Glomerular visceral epithelial cell (primary cell): ENCODE data around the gene SNAI3.

Experiments
- DNase-seq: peaks from one replicate; pipeline ENCODE4 v3.0.0-alpha.2; 2016; ENCODE audit errors: extremely low spot score

SNAI3 gene

GRCh38 chr16:88705801-88706228, 19.5 kb upstream of the SNAI3 start:
- DNase-seq, result no peak

DNA sequence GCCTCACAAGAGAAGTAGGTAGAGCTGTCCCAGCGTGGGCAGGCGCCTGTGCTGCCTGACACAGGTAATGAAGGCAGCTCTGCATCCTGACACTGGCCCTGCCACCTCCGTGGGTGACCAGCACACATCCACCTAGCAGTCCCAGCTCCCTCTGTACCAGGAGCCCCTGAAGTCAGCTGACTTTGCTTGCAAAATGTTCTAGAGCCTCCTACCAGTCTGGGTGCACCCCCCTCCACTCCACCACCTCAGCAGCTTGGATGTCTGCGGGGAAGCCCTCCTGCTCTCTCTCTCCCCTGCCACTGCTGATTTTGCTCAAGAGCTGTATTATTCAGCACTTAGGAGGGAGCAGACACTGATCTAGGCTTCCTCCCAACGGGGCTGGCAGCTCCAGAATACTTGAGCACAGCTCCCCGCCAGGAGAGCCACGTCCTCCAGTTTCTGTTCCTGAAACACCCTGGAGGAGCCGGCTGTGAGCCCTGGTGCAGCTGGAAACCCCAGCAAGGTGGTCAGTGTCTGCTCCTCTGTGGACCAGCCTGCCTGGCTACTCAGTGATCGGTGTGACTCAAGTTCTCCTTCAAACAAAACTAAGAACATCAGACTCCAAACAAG, 18.9 kb upstream of the SNAI3 start:
- no peak for DNase-seq

DNA sequence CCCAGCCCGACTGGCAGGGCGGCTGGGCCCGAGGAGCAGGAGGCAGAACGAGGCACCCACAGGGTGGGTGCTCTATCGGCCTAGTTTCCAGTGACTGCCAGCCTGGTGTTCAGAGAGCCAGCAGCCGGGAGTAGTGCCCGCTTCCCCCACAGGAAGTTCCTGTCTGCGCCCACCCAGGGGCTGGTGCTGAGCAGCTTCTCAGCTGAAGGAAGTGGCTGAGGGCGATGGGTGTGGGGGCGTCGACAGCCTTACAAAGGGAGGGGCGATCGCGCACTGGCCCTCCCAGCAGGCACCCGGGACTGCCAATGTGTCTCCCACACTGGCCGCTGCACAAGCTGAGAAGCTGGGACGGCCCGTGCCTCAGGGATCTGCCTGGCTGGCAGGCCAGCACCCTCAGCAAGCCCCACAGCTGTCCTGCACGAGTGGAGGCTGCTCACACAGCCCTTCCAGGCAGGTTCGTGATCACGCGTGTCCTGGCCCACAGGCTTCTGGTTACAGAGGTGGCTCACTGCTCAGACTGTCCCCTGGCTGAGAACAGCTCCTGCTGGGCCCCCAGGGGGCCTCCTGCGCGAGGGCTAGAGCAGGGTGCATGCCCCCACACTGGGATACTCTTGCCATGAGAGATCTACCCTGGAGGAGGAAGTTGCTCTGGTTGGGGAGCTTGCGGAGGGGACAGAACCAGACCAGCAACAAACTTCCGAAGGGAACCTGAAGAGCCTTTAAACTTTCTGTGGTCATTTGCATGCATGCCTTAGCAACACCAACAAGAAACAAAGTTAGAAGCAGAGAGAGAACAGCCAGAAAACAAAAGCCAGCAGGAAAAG, 17.4 kb upstream of the SNAI3 start:
- no peak for DNase-seq

DNA sequence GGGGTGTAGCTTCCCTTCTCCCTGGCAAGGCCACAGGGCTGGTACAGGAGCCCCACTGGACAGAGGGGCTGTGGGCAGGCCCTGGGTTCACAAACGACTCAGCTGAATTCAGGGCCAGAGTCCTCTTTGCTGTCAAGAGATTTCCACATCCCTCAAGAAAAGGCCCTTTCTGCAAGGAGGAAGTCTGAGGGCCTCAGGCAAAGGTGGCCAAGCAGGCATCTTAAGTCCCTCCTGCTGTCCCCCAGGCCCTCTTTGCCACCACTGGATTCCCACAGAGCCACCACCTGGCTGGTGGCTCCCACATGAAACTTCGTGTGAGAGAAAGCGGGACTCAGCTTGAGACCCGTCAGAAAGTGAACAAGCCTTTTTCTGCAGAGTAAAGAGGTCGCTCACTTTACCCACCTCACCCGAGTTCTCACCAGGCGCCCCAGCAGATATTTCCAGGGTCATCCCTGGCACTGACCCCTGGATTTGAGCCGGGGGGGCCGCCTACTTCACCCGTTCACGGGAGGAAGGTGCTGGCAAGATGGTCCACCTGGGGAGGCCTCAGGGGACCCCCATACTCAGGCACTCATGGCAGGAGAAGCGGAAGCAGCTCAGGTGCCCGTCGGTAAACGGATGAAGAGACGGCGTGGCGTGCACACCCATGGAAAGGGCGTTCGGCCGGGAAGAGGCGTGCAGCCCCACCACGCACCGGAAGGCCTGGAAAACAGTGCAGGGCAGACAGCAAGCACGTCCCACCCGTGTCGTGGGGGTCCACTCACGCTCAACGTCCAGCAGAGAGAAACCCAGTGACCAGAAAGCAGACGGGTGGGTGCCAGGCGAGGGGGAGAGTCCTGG, 16.3 kb upstream of the SNAI3 start:
- no peak for DNase-seq

DNA sequence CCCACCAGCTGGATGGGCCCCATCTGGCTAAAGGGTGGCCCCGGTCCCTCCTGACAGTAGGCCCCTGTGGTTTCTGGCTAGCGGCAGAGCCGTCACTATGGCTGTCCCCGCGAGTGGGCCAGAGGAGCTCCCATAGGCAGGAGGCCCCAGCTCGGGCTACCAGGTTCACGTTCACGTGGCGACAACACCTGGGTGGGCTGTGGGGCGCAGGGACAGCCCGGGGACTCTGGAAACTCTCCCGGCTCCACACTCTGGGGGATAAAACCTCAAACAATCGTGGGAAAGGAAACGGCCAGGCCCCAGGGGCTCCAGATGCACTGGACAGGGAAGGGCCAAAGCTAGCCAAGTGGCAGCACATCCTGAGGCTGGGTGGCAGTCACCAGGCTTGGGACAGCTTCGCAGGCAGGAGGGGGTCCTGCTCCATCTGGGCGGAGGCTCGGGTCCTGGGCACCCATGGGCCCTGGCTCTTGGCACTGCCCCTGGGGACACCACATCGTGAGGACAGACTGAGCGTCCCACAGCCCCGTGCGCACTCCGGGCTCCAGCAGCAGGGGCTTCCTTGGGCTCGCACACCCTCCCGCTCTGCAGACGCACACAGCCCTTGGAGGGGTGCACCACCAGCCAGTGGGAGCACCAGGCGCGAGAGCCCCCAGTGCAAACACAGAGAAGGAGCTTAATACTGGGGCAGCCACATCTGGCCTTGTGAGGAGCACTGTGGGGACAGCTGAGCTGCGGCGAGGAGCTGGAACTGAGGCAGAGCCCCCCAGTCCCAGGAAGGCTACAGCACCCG, 15.5 kb upstream of the SNAI3 start:
- no peak for DNase-seq

- peak; percentile 85 for DNase-seq
Measured at GRCh38 chr16:88700636-88701482, 14.6 kb upstream of the SNAI3 start.

DNA sequence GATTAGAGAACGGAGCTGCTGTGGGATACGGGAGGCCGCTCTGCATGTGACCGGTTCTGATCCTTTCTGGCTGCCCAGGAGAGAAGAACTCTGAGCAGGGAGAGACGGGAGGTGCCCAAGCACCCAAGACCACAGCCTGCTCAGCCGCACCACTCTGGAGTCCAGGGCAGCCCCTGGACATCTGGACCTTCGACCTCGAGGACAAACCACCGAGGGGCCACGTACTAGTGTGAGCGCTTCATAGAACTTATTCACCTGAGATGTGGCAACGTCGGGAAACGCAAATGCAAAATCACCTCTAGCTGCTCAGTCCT, 14.0 kb upstream of the SNAI3 start:
- DNase-seq, result no peak

DNA sequence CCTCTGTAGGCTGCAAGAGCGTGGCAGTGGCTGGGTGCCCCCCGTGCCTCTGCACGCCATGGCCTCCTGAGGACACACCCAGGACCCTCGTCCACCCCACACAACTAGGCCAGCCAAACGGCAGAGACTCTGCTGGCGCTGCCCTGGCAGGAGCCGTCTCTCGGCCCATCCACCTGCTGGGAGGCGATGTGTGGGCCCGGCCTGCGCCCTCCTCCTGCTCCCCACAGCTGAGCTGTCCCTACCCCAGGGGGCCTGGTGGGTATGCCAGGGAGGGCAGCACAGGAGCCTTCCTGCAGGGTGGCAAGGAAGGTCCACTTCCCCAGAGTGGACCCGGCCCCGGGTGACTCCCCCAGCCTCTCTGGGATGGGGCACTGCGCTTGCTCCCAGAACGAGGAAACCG, 12.9 kb upstream of the SNAI3 start:
- DNase-seq, result no peak

- DNase-seq, result no peak
Measured at GRCh38 chr16:88698646-88699045, 12.3 kb upstream of the SNAI3 start.

- DNase-seq, result no peak
Measured at GRCh38 chr16:88697831-88698615, 11.7 kb upstream of the SNAI3 start.

DNA sequence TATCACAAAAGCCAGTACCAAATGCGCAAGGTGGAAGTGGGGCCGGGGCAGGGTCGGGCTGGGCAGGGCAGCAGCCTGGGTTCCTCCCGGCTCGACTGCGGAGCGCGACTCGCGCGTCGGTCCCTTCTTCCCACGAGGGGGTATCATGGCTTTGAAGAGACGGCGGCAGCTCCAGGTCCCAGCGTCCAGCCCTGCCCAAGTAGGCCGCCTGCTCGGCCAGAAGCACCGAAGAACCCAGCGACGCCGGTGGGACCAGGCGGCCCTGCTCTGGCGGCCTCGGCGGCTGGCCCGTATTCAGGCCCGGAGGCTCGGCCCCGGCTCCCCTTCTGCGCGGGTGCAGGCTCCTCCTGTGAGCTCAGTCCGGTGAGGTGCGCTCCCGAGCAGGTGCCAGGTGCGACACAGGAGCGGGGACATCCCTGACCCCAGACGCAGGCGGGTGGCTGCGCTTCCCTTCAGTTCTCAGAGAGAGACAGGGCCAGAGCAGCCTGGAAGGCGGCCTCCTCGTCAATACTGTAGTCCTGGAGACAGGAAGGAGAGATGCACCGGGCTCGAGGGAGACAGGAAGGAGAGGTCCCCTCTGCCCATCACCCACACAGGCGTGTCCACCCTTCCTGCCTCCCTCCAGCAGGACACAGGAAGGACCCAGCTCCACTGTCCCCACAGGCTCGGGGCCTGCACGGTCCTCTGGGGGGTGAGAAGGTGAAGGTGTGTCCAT, 11.0 kb upstream of the SNAI3 start:
- no peak for DNase-seq

GRCh38 chr16:88696441-88696840, 10.1 kb upstream of the SNAI3 start:
- DNase-seq, result no peak

GRCh38 chr16:88695753-88696152, 9.4 kb upstream of the SNAI3 start:
- DNase-seq, result no peak

- DNase-seq, result no peak
Measured at GRCh38 chr16:88695218-88695617, 8.9 kb upstream of the SNAI3 start.

- no peak for DNase-seq
Measured at GRCh38 chr16:88694221-88695087, 8.1 kb upstream of the SNAI3 start.

- DNase-seq, result no peak
Measured at GRCh38 chr16:88693420-88694177, 7.3 kb upstream of the SNAI3 start.

DNA sequence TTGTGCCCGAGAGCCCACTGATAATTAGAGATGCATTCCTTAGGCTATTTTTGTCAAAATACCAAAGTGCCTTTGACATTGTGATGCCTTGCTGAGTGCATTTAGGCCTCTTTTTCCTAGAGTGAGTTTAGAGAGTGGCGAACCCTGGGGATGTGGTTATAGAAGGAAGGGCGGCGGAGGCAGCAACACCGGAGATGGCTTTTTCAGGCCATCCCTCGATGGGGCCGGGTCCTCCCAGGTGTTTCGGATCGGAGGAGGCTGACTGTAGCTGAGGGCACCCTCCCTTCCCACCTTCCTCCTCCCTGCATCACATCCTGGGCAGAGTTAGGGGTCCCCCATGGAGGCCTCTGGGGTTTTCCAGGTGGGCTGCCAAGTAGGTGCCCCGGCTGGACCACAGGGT, 6.6 kb upstream of the SNAI3 start:
- no peak for DNase-seq
